Measurements from ENCODE around the gene ZNF837. TPM values are rescaled to one million over a fixed set of nuclear protein-coding genes. Genes with fewer than 3 reads are reported as not detected.

ZNF837 gene
- total and polyA plus RNA-seq, 2 of the 13 experiments (the other 11 are each of a cell fraction or from before 2014, with no cell fraction given): 0.29 to 1.3 TPM

- TF ChIP-seq ZNF512B (CRISPR knock-in tag; IDR thresholded peaks at IDR 0.05; ENCODE audit: borderline replicate concordance): no peak
- TF ChIP-seq JUND (CRISPR knock-in tag; IDR thresholded peaks at IDR 0.05): no peak
- no peak for TF ChIP-seq AHDC1 (CRISPR knock-in tag; IDR thresholded peaks at IDR 0.05; ENCODE audit: borderline replicate concordance)
- no peak for TF ChIP-seq THAP11 (CRISPR knock-in tag; IDR thresholded peaks at IDR 0.05)
- TF ChIP-seq ZHX1 (CRISPR knock-in tag; IDR thresholded peaks at IDR 0.05; ENCODE audit: low read depth): no peak
- peak; percentile 27 for TF ChIP-seq ASH2L (IDR thresholded peaks at IDR 0.05; ENCODE audit: insufficient read length, low read depth, low read length)
- 0 out of 2 replicates have a peak, but pooled peaks have one; percentile 36 for TF ChIP-seq ZSCAN20 (CRISPR knock-in tag; IDR thresholded peaks at IDR 0.05; ENCODE audit: borderline replicate concordance)
- no peak for TF ChIP-seq ZNF264 (CRISPR knock-in tag; IDR thresholded peaks at IDR 0.05)
- TF ChIP-seq LCORL (IDR thresholded peaks at IDR 0.05): no peak
- no peak for TF ChIP-seq LCORL (CRISPR knock-in tag; IDR thresholded peaks at IDR 0.05)
- TF ChIP-seq GMEB2 (CRISPR knock-in tag; IDR thresholded peaks at IDR 0.05; ENCODE audit: low read depth): no peak
- no peak for TF ChIP-seq GTF2F1 (IDR thresholded peaks at IDR 0.05; ENCODE audit: low read length)
- TF ChIP-seq ZNF432 (CRISPR knock-in tag; IDR thresholded peaks at IDR 0.05; ENCODE audit: borderline replicate concordance): 0 out of 2 replicates have a peak, but pooled peaks have one; percentile 61
- TF ChIP-seq ZNF850 (CRISPR knock-in tag; conservative IDR thresholded peaks at IDR 0.05): no peak
- peak; percentile 61; the same call in 1 of the 2 replicates for TF ChIP-seq FOXJ3 (CRISPR knock-in tag; IDR thresholded peaks at IDR 0.05; ENCODE audit: borderline replicate concordance)
- TF ChIP-seq ELF1 (CRISPR knock-in tag; IDR thresholded peaks at IDR 0.05): peak; percentile 1; the same call in 1 of the 2 replicates
Observed at GRCh38 chr19:58353717-58354477, 26.9 kb downstream of the ZNF837 start (continued).
